ENCODE results near the gene ANKS1A.

Gene ANKS1A

DNA sequence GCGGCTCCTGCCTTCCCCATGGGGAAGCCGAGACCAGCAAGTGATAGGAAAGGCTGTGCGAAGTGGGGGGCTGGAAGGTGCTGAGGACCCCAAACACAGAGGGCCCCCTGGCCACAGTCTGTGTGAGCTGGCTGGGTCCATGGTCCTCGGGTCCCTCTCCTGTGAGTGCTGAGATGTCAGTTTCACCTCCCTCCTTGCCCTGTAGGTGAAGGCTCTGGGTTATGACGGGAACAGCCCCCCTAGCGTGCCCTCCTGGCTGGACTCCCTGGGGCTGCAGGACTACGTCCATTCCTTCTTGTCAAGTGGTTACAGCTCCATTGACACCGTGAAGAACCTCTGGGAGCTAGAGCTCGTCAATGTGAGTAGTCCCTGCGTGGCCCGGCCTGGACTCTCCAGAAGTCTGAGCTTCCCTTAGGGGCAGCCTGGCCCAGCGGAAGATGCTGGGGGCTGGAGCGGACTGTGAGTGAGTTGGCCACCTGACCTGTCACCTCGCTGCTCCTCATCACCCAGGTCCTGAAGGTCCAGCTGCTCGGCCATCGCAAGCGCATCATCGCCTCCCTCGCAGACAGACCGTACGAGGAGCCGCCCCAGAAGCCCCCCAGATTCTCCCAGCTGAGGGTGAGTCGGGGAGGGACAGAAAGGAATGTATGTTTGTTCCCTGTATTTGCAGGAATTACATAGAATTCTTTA is 190.4 kb downstream of the ANKS1A start:
- H3K4me3 ChIP-seq (ENCODE audit: low read depth, low read length), result no peak overlapping the region
- no peaks in the 10 kb centered on the region for H3K79me1 ChIP-seq (ENCODE audit: low read length)
- H2AFZ ChIP-seq (ENCODE audit: insufficient read depth, low read length, poor library complexity), result no peak overlapping the region
- H3K9me3 ChIP-seq (ENCODE audit: insufficient read depth, low read depth, low read length), result peaks cover 8% of the 10 kb centered on the region
- WGBS (ENCODE audit: extremely low coverage, insufficient coverage, insufficient read length), result no CpG with 5 or more reads among the region's 23 CpGs
- H3K4me1 ChIP-seq (ENCODE audit: control insufficient read depth in 1 of 2, insufficient read depth in 2 of 2, low read length in 2 of 2), result no peaks in the 10 kb centered on the region
- H3K79me2 ChIP-seq (ENCODE audit: control insufficient read depth, insufficient read depth, low read length, poor library complexity), result no peaks in the 10 kb centered on the region
- no peak overlapping the region for H3K9ac ChIP-seq (ENCODE audit: low read length)
- no peak overlapping the region for H3K27ac ChIP-seq (ENCODE audit: low read depth, low read length)
- no peak overlapping the region for H3K18ac ChIP-seq (ENCODE audit: low read length)
- no peak overlapping the region for H4K91ac ChIP-seq (ENCODE audit: low read depth, low read length)
- no peak overlapping the region for H2BK120ac ChIP-seq (ENCODE audit: insufficient read depth, low read length, poor library complexity)
- H2BK5ac ChIP-seq (ENCODE audit: low read depth, low read length, poor library complexity), result no peak overlapping the region
- H2AK5ac ChIP-seq (ENCODE audit: low read length), result no peak overlapping the region
- H3K27me3 ChIP-seq (ENCODE audit: insufficient read depth, low read length), result no peaks in the 10 kb centered on the region
- H4K12ac ChIP-seq (ENCODE audit: low read depth, low read length), result no peak overlapping the region
- H3K14ac ChIP-seq (ENCODE audit: low read length), result no peak overlapping the region
- no peak overlapping the region for H3K23ac ChIP-seq (ENCODE audit: low read length)
- H3K4me2 ChIP-seq (ENCODE audit: low read length), result no peak overlapping the region
- no peak for DNase-seq
- H3K36me3 ChIP-seq (ENCODE audit: control insufficient read depth in 1 of 2, insufficient read depth in 2 of 2, low read length in 2 of 2), result peaks cover 92 to 94% of the 10 kb centered on the region in 2 experiments
- H3K4ac ChIP-seq (ENCODE audit: low read depth, low read length), result no peak overlapping the region
- no peak overlapping the region for H2BK12ac ChIP-seq (ENCODE audit: low read length)
- H4K8ac ChIP-seq (ENCODE audit: low read depth, low read length), result no peak overlapping the region

DNA sequence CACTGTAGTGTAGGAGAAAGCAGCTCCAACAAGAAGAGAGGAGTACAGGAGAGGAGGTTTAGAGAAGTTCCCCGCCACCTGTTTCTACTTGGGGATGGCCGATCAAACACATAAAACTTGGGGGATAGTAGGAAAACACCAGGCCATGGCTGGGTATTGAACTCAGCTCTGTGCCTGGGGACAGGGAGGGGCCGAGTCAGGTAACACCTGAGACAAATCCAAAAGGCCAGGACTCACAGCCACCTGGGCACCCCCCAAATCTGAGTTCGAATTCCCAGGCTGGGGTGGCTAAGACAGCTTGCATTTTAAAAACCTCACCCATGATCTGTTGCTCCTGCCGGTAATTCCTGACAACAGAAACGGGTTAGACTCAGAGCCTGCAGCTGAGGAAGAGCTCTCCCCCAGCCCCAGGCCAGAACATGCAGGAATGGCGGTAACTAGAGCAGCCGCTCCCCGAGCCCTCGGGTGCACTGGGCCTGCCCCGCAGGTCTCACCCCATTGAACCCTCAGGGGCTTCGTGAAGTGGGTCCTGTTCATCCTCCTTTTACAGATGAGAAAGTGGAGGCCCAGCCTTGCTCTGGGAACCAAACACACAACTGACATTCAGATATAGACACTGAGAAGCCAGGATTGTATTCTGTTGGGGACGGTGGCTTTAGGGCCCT is 191.1 kb downstream of the ANKS1A start:
- Histone ChIP-seq H2BK12ac (ENCODE audit: low read length) (no peak overlapping the region), H3K4me2 (ENCODE audit: low read length) (no peak overlapping the region)
- no CpG with 5 or more reads among the region's 13 CpGs for WGBS (ENCODE audit: extremely low coverage, insufficient coverage, insufficient read length)

DNA sequence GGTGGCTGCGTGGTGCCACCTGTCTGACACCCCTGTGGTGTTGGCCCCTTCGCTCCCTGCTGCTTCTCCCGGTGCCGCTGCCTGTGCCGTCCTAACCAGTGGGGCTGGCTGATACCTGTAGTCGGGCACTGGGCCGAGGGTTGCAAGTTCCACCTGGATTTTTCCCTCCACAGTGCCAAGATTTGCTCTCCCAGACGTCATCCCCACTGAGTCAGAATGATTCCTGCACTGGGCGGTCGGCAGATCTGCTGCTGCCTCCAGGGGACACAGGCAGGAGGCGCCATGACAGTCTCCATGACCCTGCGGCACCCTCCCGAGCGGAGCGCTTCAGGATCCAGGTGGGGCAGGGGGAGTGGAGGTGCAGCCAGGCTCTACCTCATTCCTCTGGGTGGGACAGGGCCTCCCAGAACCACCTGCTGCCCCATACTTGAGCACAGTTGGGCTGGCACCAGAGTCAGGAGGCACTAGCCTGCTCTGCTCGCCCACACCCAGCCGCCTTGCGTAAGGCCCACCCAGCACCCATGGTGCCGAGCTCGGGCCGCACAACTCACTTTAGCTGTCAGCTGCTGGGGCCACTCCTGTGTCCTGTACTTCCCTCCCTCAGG is 191.9 kb downstream of the ANKS1A start:
- no peaks in the 10 kb centered on the region for H3K4me1 ChIP-seq (ENCODE audit: control insufficient read depth in 1 of 2, insufficient read depth in 2 of 2, low read length in 2 of 2)
- no peak overlapping the region for H2BK12ac ChIP-seq (ENCODE audit: low read length)
- H2AFZ ChIP-seq (ENCODE audit: insufficient read depth, low read length, poor library complexity), result no peak overlapping the region
- WGBS (ENCODE audit: extremely low coverage, insufficient coverage, insufficient read length), result no CpG with 5 or more reads among the region's 21 CpGs
- H2AK5ac ChIP-seq (ENCODE audit: low read length), result no peak overlapping the region
- no peak overlapping the region for H3K9ac ChIP-seq (ENCODE audit: low read length)
- no peak overlapping the region for H2BK120ac ChIP-seq (ENCODE audit: insufficient read depth, low read length, poor library complexity)
- H3K14ac ChIP-seq (ENCODE audit: low read length), result no peak overlapping the region
- no peak overlapping the region for H3K4me3 ChIP-seq (ENCODE audit: low read depth, low read length)
- H4K91ac ChIP-seq (ENCODE audit: low read depth, low read length), result no peak overlapping the region
- H4K8ac ChIP-seq (ENCODE audit: low read depth, low read length), result no peak overlapping the region
- H2BK5ac ChIP-seq (ENCODE audit: low read depth, low read length, poor library complexity), result no peak overlapping the region
- H3K36me3 ChIP-seq (ENCODE audit: control insufficient read depth in 1 of 2, insufficient read depth in 2 of 2, low read length in 2 of 2), result peaks cover 97 to 99% of the 10 kb centered on the region in 2 experiments
- H3K9me3 ChIP-seq (ENCODE audit: insufficient read depth, low read depth, low read length), result peaks cover 6% of the 10 kb centered on the region
- H3K18ac ChIP-seq (ENCODE audit: low read length), result no peak overlapping the region
- H3K79me2 ChIP-seq (ENCODE audit: control insufficient read depth, insufficient read depth, low read length, poor library complexity), result no peaks in the 10 kb centered on the region
- no peaks in the 10 kb centered on the region for H3K27me3 ChIP-seq (ENCODE audit: insufficient read depth, low read length)
- no peak overlapping the region for H4K12ac ChIP-seq (ENCODE audit: low read depth, low read length)
- no peaks in the 10 kb centered on the region for H3K79me1 ChIP-seq (ENCODE audit: low read length)
- H3K4ac ChIP-seq (ENCODE audit: low read depth, low read length), result no peak overlapping the region
- H3K4me2 ChIP-seq (ENCODE audit: low read length), result no peak overlapping the region
- no peak overlapping the region for H3K27ac ChIP-seq (ENCODE audit: low read depth, low read length)
- DNase-seq, result no peak
- H3K23ac ChIP-seq (ENCODE audit: low read length), result no peak overlapping the region

More for the DNA sequence above, 191.1 kb downstream of the ANKS1A start:
- Histone ChIP-seq H3K4ac (ENCODE audit: low read depth, low read length) (no peak overlapping the region), H3K79me1 (ENCODE audit: low read length) (no peaks in the 10 kb centered on the region), H2AFZ (ENCODE audit: insufficient read depth, low read length, poor library complexity) (no peak overlapping the region), H3K4me1 (ENCODE audit: control insufficient read depth in 1 of 2, insufficient read depth in 2 of 2, low read length in 2 of 2) (no peaks in the 10 kb centered on the region), H3K4me3 (ENCODE audit: low read depth, low read length) (no peak overlapping the region), H3K36me3 (ENCODE audit: control insufficient read depth in 1 of 2, insufficient read depth in 2 of 2, low read length in 2 of 2) (peaks cover 95 to 97% of the 10 kb centered on the region in 2 experiments), H3K18ac (ENCODE audit: low read length) (no peak overlapping the region), H3K14ac (ENCODE audit: low read length) (no peak overlapping the region), H4K8ac (ENCODE audit: low read depth, low read length) (no peak overlapping the region), H4K12ac (ENCODE audit: low read depth, low read length) (no peak overlapping the region), H2BK120ac (ENCODE audit: insufficient read depth, low read length, poor library complexity) (no peak overlapping the region), H3K27ac (ENCODE audit: low read depth, low read length) (no peak overlapping the region), H4K91ac (ENCODE audit: low read depth, low read length) (no peak overlapping the region), H2AK5ac (ENCODE audit: low read length) (no peak overlapping the region), H3K9ac (ENCODE audit: low read length) (no peak overlapping the region), H3K27me3 (ENCODE audit: insufficient read depth, low read length) (no peaks in the 10 kb centered on the region), H3K23ac (ENCODE audit: low read length) (no peak overlapping the region), H3K79me2 (ENCODE audit: control insufficient read depth, insufficient read depth, low read length, poor library complexity) (no peaks in the 10 kb centered on the region), H2BK5ac (ENCODE audit: low read depth, low read length, poor library complexity) (no peak overlapping the region), H3K9me3 (ENCODE audit: insufficient read depth, low read depth, low read length) (peaks cover 6% of the 10 kb centered on the region)
- DNase-seq, result no peak

GRCh38 chr6:35081426-35081851 is 192.4 kb downstream of the ANKS1A start:
- no peaks in the 10 kb centered on the region for H3K4me1 ChIP-seq (ENCODE audit: control insufficient read depth in 1 of 2, insufficient read depth in 2 of 2, low read length in 2 of 2)

More at GRCh38 chr6:35081426-35081851, 192.4 kb downstream of the ANKS1A start:
- Histone ChIP-seq H3K18ac (ENCODE audit: low read length) (no peak overlapping the region), H3K14ac (ENCODE audit: low read length) (no peak overlapping the region), H3K79me1 (ENCODE audit: low read length) (no peaks in the 10 kb centered on the region), H4K91ac (ENCODE audit: low read depth, low read length) (no peak overlapping the region), H3K4ac (ENCODE audit: low read depth, low read length) (no peak overlapping the region), H3K9me3 (ENCODE audit: insufficient read depth, low read depth, low read length) (peaks cover 6% of the 10 kb centered on the region), H3K9ac (ENCODE audit: low read length) (no peak overlapping the region), H3K27ac (ENCODE audit: low read depth, low read length) (no peak overlapping the region), H3K79me2 (ENCODE audit: control insufficient read depth, insufficient read depth, low read length, poor library complexity) (no peaks in the 10 kb centered on the region), H3K4me3 (ENCODE audit: low read depth, low read length) (no peak overlapping the region), H2BK5ac (ENCODE audit: low read depth, low read length, poor library complexity) (no peak overlapping the region), H3K36me3 (ENCODE audit: control insufficient read depth in 1 of 2, insufficient read depth in 2 of 2, low read length in 2 of 2) (peaks cover 99% of the 10 kb centered on the region in 2 experiments), H2BK120ac (ENCODE audit: insufficient read depth, low read length, poor library complexity) (no peak overlapping the region), H2AK5ac (ENCODE audit: low read length) (no peak overlapping the region), H4K8ac (ENCODE audit: low read depth, low read length) (no peak overlapping the region), H3K4me2 (ENCODE audit: low read length) (no peak overlapping the region), H2BK12ac (ENCODE audit: low read length) (no peak overlapping the region), H3K23ac (ENCODE audit: low read length) (no peak overlapping the region), H2AFZ (ENCODE audit: insufficient read depth, low read length, poor library complexity) (no peak overlapping the region), H3K27me3 (ENCODE audit: insufficient read depth, low read length) (no peaks in the 10 kb centered on the region), H4K12ac (ENCODE audit: low read depth, low read length) (no peak overlapping the region)
- WGBS (ENCODE audit: extremely low coverage, insufficient coverage, insufficient read length), result no CpG with 5 or more reads among the region's 13 CpGs
- no peak for DNase-seq

Data from trophoblast cell (in vitro differentiated cells and primary cell).